Loucy (cell line): ENCODE results near the gene PRDM5.

Experiments used
- H2AFZ ChIP-seq: fragments of 200-600 bp; sonication (generic); 2 replicates; pipeline ENCODE4 v1.6.0; 2016; ENCODE audit warnings: antibody characterized with exemption, mild to moderate bottlenecking, low read length, moderate library complexity
- H3F3A ChIP-seq: fragments of 200-600 bp; 2 replicates; pipeline ENCODE4 v1.6.0; 2016; ENCODE audit warnings: antibody characterized with exemption, low read depth, mild to moderate bottlenecking
- H3K27me3 ChIP-seq: fragments of 200-600 bp; sonication (generic); 2 replicates; pipeline ENCODE4 v1.6.1; 2014; ENCODE audit warnings: low read length, mild to moderate bottlenecking; ENCODE audit not compliant: insufficient read depth, poor library complexity, severe bottlenecking
- H3K36me3 ChIP-seq: fragments of 200-600 bp; sonication (generic); 2 replicates; pipeline ENCODE4 v1.6.1; 2016; ENCODE audit warnings: low read length; ENCODE audit not compliant: insufficient read depth
- H3K4me1 ChIP-seq: fragments of 200-600 bp; sonication (generic); 2 replicates; pipeline ENCODE4 v1.5.1; 2014; ENCODE audit warnings: low read length, mild to moderate bottlenecking; ENCODE audit not compliant: insufficient read depth, poor library complexity, severe bottlenecking
- H3K4me2 ChIP-seq: fragments of 200-600 bp; sonication (generic); 2 replicates; pipeline ENCODE4 v1.6.0; 2014; ENCODE audit warnings: antibody characterized with exemption, low read length, low read depth, mild to moderate bottlenecking; ENCODE audit not compliant: poor library complexity, severe bottlenecking
- H3K4me3 ChIP-seq: fragments of 200-600 bp; sonication (generic); 2 replicates; pipeline ENCODE4 v1.5.1; 2014; ENCODE audit warnings: low read length, mild to moderate bottlenecking, mixed read lengths; ENCODE audit not compliant: poor library complexity, severe bottlenecking
- H3K79me2 ChIP-seq: fragments of 200-600 bp; sonication (generic); 2 replicates; pipeline ENCODE4 v1.6.1; 2014; ENCODE audit warnings: low read length; ENCODE audit not compliant: insufficient read depth
- H3K9ac ChIP-seq: fragments of 200-600 bp; sonication (generic); 2 replicates; pipeline ENCODE4 v1.6.0; 2014; ENCODE audit warnings: mild to moderate bottlenecking, low read depth, low read length, moderate library complexity; ENCODE audit not compliant: poor library complexity, severe bottlenecking
- H3K9me2 ChIP-seq: fragments of 200-600 bp; sonication (generic); replicated peaks from 2 replicates; pipeline ENCODE4 v1.6.1; 2016; ENCODE audit warnings: low read depth, low read length, mixed read lengths
- H3K9me3 ChIP-seq: fragments of 200-600 bp; sonication (generic); 2 replicates; pipeline ENCODE4 v1.6.1; 2014; ENCODE audit warnings: mild to moderate bottlenecking, antibody characterized with exemption, low read length, low read depth; ENCODE audit not compliant: insufficient read depth
- H4K20me1 ChIP-seq: fragments of 200-600 bp; sonication (generic); 2 replicates; pipeline ENCODE4 v1.6.0; 2014; ENCODE audit warnings: antibody characterized with exemption, low read length, mild to moderate bottlenecking; ENCODE audit not compliant: insufficient read depth, poor library complexity, severe bottlenecking
- CTCF ChIP-seq: fragments of 200-600 bp; sonication (generic); conservative IDR thresholded peaks from 2 replicates; pipeline ENCODE4 v1.5.1; 2014; ENCODE audit warnings: mild to moderate bottlenecking, antibody characterized with exemption, low read length
- EZH2phosphoT487 ChIP-seq: fragments of 200-600 bp; IDR thresholded peaks from 2 replicates; pipeline ENCODE4 v1.6.1; 2018; ENCODE audit warnings: antibody characterized with exemption, mild to moderate bottlenecking, moderate library complexity, borderline replicate concordance

Gene PRDM5

GRCh38 chr4:120667102-120667501 lies 255.4 kb downstream of the PRDM5 start:
- H3K9me2 ChIP-seq = no peaks in the 10 kb centered on the region
- no peaks in the 10 kb centered on the region for H3K4me1 ChIP-seq
- no peaks in the 10 kb centered on the region for H3K9me3 ChIP-seq
- H3K36me3 ChIP-seq = no peaks in the 10 kb centered on the region
- H4K20me1 ChIP-seq = no peaks in the 10 kb centered on the region
- H2AFZ ChIP-seq = no peak overlapping the region
- H3K27me3 ChIP-seq = no peaks in the 10 kb centered on the region
- no peak overlapping the region for H3K4me2 ChIP-seq
- H3K9ac ChIP-seq = no peak overlapping the region
- no peaks in the 10 kb centered on the region for H3K79me2 ChIP-seq
- no peak overlapping the region for H3K4me3 ChIP-seq
- H3F3A ChIP-seq = no peaks in the 10 kb centered on the region
- TF ChIP-seq EZH2phosphoT487 (no peak), CTCF (no peak)

- Histone ChIP-seq H3K9ac (no peak overlapping the region), H2AFZ (no peak overlapping the region), H3K4me1 (no peaks in the 10 kb centered on the region), H3K36me3 (no peaks in the 10 kb centered on the region), H3K27me3 (no peaks in the 10 kb centered on the region), H3K9me3 (no peaks in the 10 kb centered on the region), H4K20me1 (no peaks in the 10 kb centered on the region), H3K9me2 (no peaks in the 10 kb centered on the region), H3K4me3 (no peak overlapping the region), H3F3A (no peaks in the 10 kb centered on the region), H3K4me2 (no peak overlapping the region), H3K79me2 (no peaks in the 10 kb centered on the region)
- no peak for TF ChIP-seq CTCF
- no peak for TF ChIP-seq EZH2phosphoT487
Observed at GRCh38 chr4:120664851-120665250, 257.7 kb downstream of the PRDM5 start.

GRCh38 chr4:120659616-120660170 lies 262.8 kb downstream of the PRDM5 start:
- Histone ChIP-seq H4K20me1 (no peaks in the 10 kb centered on the region), H3K4me2 (no peak overlapping the region), H3K4me3 (no peak overlapping the region), H3K9me2 (no peaks in the 10 kb centered on the region), H3K9ac (no peak overlapping the region), H2AFZ (no peak overlapping the region), H3K36me3 (no peaks in the 10 kb centered on the region), H3K27me3 (no peaks in the 10 kb centered on the region), H3K4me1 (no peaks in the 10 kb centered on the region), H3K9me3 (no peaks in the 10 kb centered on the region), H3F3A (no peaks in the 10 kb centered on the region), H3K79me2 (no peaks in the 10 kb centered on the region)
- TF ChIP-seq EZH2phosphoT487 (no peak), CTCF (no peak)
